GM10266 (cell line): ENCODE results near the gene PITPNM2.

ENCODE experiments used
- DNase-seq: peaks from one replicate; pipeline ENCODE4 v3.0.0; 2012; ENCODE audit errors: extremely low spot score
- CTCF ChIP-seq: IDR thresholded peaks from 2 replicates; pipeline ENCODE4 v1.5.1; 2012; ENCODE audit warnings: mild to moderate bottlenecking, low read depth; ENCODE audit not compliant: control insufficient read depth, insufficient read depth; ENCODE audit errors: missing control alignments

PITPNM2 gene

GRCh38 chr12:123150744-123151456, at the start of gene PITPNM2:
TSS of gene PITPNM2 (minus strand) at chr12:123151090. CDS start at chr12:123034590, 116,500 bp downstream.
- DNase-seq: peak; percentile 84
- TF ChIP-seq CTCF: peak; percentile 52

- no peak for DNase-seq
- TF ChIP-seq CTCF: no peak
Observed at GRCh38 chr12:123200414-123200813, 49.5 kb upstream of the PITPNM2 start.

GRCh38 chr12:123199936-123200335, 49.0 kb upstream of the PITPNM2 start:
- DNase-seq: no peak
- TF ChIP-seq CTCF: no peak

GRCh38 chr12:123187637-123188036, 36.7 kb upstream of the PITPNM2 start:
- no peak for TF ChIP-seq CTCF
- DNase-seq: no peak

- DNase-seq: no peak
- TF ChIP-seq CTCF: no peak
Observed at GRCh38 chr12:123180171-123180570, 29.3 kb upstream of the PITPNM2 start.

- no peak for DNase-seq
- no peak for TF ChIP-seq CTCF
Observed at GRCh38 chr12:123171967-123172366, 21.1 kb upstream of the PITPNM2 start.

GRCh38 chr12:123167329-123167728, 16.4 kb upstream of the PITPNM2 start:
- no peak for TF ChIP-seq CTCF

More at GRCh38 chr12:123167329-123167728, 16.4 kb upstream of the PITPNM2 start:
- DNase-seq: no peak
